ENCODE data around the gene PRKG1.

Gene PRKG1

DNA sequence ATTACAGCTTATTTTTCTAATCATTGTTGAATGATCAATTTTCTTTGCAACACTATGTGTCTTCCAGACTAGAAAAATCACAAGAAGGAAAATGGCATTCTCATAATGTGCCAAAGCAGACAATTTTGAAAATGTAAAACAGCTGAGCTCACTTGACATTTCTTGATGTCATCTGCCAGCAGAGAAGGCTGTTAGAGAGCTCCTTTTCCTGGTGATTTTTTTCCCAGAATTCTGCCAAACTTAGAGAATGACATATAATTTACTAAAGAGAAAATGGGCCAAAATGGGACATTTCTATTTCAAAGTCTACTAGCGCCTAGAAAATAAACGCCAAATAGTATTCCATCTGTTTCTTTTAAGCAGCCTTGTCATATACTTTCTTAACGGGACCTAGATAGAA lies 714.0 kb downstream of the PRKG1 start:
- DNase-seq (ENCODE audit: low read depth in 1 of 2, low spot score in 1 of 2) = no peak
- no peaks in the 10 kb centered on the region for H3K27me3 ChIP-seq (ENCODE audit: insufficient read depth, poor library complexity, severe bottlenecking)

DNA sequence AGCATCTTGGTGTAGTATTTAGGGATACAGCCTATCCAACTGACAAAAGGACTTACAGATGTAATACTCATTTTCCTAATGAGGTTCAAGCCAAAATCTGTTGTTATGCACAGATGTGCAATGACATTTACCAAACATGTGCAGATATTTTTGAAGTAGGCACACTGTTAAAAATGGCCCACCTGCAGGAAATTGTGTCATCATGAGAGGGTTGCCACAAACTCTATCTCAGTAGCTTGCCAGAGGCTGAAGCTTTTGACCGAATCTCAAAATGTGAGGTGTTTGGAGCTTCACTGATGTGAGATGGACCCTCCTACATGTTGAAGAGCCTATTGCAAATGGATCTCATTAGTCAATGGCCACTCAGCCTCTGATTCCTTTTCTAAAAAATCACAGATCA lies 714.8 kb downstream of the PRKG1 start:
- Histone ChIP-seq H3K27ac (replicated peaks) (no peak overlapping the region), H3K4me3 (replicated peaks; ENCODE audit: insufficient read depth, low read length) (no peak overlapping the region), H3K27me3 (ENCODE audit: insufficient read depth, poor library complexity, severe bottlenecking) (no peaks in the 10 kb centered on the region)
- no peak for DNase-seq (ENCODE audit: low read depth in 1 of 2, low spot score in 1 of 2)
- TF ChIP-seq POLR2AphosphoS5 (IDR thresholded peaks at IDR 0.05; ENCODE audit: low read depth) (no peak), SPI1 (IDR thresholded peaks at IDR 0.05; ENCODE audit: borderline replicate concordance, low read depth) (no peak), GABPA (IDR thresholded peaks at IDR 0.05; ENCODE audit: low read depth) (no peak)
- TF ChIP-seq, protein P1, sequence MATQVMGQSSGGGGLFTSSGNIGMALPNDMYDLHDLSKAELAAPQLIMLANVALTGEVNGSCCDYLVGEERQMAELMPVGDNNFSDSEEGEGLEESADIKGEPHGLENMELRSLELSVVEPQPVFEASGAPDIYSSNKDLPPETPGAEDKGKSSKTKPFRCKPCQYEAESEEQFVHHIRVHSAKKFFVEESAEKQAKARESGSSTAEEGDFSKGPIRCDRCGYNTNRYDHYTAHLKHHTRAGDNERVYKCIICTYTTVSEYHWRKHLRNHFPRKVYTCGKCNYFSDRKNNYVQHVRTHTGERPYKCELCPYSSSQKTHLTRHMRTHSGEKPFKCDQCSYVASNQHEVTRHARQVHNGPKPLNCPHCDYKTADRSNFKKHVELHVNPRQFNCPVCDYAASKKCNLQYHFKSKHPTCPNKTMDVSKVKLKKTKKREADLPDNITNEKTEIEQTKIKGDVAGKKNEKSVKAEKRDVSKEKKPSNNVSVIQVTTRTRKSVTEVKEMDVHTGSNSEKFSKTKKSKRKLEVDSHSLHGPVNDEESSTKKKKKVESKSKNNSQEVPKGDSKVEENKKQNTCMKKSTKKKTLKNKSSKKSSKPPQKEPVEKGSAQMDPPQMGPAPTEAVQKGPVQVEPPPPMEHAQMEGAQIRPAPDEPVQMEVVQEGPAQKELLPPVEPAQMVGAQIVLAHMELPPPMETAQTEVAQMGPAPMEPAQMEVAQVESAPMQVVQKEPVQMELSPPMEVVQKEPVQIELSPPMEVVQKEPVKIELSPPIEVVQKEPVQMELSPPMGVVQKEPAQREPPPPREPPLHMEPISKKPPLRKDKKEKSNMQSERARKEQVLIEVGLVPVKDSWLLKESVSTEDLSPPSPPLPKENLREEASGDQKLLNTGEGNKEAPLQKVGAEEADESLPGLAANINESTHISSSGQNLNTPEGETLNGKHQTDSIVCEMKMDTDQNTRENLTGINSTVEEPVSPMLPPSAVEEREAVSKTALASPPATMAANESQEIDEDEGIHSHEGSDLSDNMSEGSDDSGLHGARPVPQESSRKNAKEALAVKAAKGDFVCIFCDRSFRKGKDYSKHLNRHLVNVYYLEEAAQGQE (IDR thresholded peaks at IDR 0.05; ENCODE audit: insufficient replicate concordance, low read depth) = no peak
- TF ChIP-seq, protein P2, sequence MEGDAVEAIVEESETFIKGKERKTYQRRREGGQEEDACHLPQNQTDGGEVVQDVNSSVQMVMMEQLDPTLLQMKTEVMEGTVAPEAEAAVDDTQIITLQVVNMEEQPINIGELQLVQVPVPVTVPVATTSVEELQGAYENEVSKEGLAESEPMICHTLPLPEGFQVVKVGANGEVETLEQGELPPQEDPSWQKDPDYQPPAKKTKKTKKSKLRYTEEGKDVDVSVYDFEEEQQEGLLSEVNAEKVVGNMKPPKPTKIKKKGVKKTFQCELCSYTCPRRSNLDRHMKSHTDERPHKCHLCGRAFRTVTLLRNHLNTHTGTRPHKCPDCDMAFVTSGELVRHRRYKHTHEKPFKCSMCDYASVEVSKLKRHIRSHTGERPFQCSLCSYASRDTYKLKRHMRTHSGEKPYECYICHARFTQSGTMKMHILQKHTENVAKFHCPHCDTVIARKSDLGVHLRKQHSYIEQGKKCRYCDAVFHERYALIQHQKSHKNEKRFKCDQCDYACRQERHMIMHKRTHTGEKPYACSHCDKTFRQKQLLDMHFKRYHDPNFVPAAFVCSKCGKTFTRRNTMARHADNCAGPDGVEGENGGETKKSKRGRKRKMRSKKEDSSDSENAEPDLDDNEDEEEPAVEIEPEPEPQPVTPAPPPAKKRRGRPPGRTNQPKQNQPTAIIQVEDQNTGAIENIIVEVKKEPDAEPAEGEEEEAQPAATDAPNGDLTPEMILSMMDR (IDR thresholded peaks at IDR 0.05; ENCODE audit: insufficient read depth, low read length) = no peak

More for the DNA sequence above, 714.0 kb downstream of the PRKG1 start:
- H3K4me3 ChIP-seq (replicated peaks; ENCODE audit: insufficient read depth, low read length) = no peak overlapping the region
- TF ChIP-seq SPI1 (IDR thresholded peaks at IDR 0.05; ENCODE audit: borderline replicate concordance, low read depth) (no peak), GABPA (IDR thresholded peaks at IDR 0.05; ENCODE audit: low read depth) (no peak)
- no peak overlapping the region for H3K27ac ChIP-seq (replicated peaks)

DNA sequence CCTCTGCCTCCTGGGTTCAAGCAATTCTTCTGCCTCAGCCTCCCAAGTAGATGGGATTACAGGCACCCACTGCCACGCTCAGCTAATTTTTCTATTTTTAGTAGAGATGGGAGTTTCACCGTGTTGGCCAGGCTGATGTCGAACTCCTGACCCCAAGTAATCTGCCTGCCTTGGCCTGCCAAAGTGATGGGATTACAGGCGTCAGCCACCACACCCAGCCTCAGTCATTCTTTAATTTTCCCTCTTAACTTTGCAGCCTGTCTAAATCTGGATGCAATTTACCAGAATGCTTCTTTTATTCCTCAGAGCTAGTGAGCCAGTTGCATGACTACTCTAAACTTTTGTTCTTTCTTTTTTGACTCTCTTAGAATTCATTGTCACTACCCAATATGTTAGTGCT lies 715.6 kb downstream of the PRKG1 start:
- Histone ChIP-seq H3K27ac (replicated peaks) (no peak overlapping the region), H3K27me3 (ENCODE audit: insufficient read depth, poor library complexity, severe bottlenecking) (no peaks in the 10 kb centered on the region), H3K4me3 (replicated peaks; ENCODE audit: insufficient read depth, low read length) (no peak overlapping the region)
- no peak for TF ChIP-seq GABPA (IDR thresholded peaks at IDR 0.05; ENCODE audit: low read depth)
- no peak for DNase-seq (ENCODE audit: low read depth in 1 of 2, low spot score in 1 of 2)

DNA sequence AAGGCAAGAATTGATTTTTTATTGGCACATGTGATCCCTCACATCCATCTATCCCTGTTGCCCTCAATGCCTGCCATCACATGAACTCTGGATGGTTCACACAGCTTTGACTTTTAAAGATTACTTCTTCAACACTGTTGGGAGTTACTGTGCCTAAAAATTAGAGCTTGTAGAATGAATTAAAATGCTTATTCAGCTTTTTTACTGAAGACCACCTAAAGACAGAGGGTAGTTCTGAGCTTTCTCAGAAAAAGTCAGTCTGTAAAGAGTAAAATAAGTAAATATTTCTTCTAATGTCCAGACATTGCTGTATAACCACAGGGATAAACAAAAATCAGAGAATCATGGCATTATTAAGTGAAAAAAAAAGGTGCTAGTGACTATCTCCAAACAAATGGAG lies 718.4 kb downstream of the PRKG1 start:
- Histone ChIP-seq H3K4me3 (replicated peaks; ENCODE audit: insufficient read depth, low read length) (no peak overlapping the region), H3K27ac (replicated peaks) (no peak overlapping the region), H3K27me3 (ENCODE audit: insufficient read depth, poor library complexity, severe bottlenecking) (no peaks in the 10 kb centered on the region)
- TF ChIP-seq SPI1 (IDR thresholded peaks at IDR 0.05; ENCODE audit: borderline replicate concordance, low read depth) = no peak
- TF ChIP-seq POLR2AphosphoS5 (IDR thresholded peaks at IDR 0.05; ENCODE audit: low read depth) = no peak
- no peak for TF ChIP-seq GABPA (IDR thresholded peaks at IDR 0.05; ENCODE audit: low read depth)
- TF ChIP-seq, protein P2 (IDR thresholded peaks at IDR 0.05; ENCODE audit: insufficient read depth, low read length) = no peak
- TF ChIP-seq, protein P1 (IDR thresholded peaks at IDR 0.05; ENCODE audit: insufficient replicate concordance, low read depth) = no peak
- no peak for DNase-seq (ENCODE audit: low read depth in 1 of 2, low spot score in 1 of 2)

DNA sequence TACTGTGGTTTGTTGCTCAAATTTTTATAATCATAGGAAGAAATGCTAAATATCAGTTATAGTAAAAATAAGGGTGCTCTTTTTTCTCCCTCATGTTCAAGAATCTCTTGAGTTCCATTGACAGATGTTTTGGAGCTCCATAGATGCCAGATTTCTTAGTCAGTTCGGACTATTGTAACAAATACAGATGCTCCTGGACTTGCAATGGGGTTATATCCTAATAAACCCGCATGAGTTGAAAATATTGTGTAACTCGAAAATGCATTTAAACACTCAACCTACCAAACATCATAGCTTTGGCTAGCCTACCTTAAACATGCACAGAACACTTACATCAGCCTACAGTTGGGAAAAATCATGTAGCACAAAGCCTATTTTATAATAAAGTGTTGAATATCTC lies 725.8 kb downstream of the PRKG1 start:
- H3K4me3 ChIP-seq (replicated peaks; ENCODE audit: insufficient read depth, low read length) = no peak overlapping the region
- DNase-seq (ENCODE audit: low read depth in 1 of 2, low spot score in 1 of 2) = no peak
- no peak overlapping the region for H3K27ac ChIP-seq (replicated peaks)
- no peaks in the 10 kb centered on the region for H3K27me3 ChIP-seq (ENCODE audit: insufficient read depth, poor library complexity, severe bottlenecking)
- no peak for TF ChIP-seq GABPA (IDR thresholded peaks at IDR 0.05; ENCODE audit: low read depth)

Measured in HL-60 (cell line).